CD4-positive, alpha-beta T cell treated with Interleukin-6 for 4 hours (primary cell): ENCODE measurements around the gene MAPRE3.

Experiments used
- DNase-seq: peaks from one replicate; pipeline ENCODE4 v3.0.0-alpha.2; 2020; ENCODE audit warnings: mixed read lengths

The MAPRE3 gene

DNA sequence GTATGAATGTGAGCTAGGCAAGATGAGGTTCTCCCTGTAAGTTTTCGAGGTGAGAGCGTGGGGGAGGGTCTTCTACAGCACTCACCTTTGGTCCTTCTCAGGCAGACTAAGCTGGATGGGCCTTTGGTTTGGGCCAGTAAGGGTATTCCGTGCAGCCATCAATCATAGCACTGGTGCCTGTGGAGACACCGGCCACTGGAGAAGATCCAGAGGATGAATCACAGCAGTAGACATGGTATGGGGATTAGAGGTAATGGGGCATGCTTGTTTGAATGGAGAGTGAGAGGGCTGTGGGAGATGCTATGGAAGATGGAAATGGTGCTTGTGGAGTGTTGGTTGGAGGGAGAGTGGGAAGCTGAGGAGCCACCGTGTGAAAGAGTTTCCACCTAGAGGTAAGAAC lies 16.1 kb downstream of the MAPRE3 start:
- no peak for DNase-seq

DNA sequence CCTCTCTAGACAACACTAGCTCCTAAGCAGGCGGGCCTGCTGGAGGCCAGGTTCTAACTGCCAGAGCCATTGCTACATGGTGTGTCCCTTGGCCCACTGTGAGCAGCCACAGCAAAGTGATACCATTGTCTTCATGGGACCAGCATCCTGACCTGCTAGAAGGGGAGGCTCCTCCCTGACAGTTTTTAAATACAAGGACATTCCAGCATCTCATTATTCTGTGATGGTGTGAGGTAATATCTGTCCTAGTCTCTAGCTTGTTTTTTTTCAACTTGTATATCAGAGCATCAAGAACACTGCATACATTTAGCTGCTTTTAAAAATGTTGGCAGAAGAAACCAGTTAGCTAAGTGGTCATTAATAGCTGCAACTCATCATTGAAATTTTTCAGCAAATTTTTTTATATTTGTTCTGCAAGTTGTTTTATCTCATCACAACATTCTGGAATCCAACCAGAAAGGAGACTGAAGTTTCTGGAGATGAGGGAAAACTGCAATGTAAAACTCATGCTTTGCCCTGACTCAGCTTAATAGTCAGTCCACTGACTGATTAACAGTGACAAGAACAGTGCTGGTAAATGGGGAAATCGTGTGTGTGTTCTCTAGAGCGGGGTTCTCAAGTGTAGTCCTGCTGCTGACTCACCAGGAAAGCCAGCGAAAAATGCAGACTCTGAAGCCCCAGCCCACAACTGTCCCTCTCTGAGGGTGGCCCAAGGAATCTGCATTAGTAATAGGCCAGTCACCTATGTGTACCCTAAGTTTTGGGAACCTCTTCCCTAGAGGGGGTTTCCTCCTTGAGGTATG lies 17.8 kb downstream of the MAPRE3 start:
- DNase-seq: no peak

- no peak for DNase-seq
Observed at GRCh38 chr2:26989156-26989555, 18.7 kb downstream of the MAPRE3 start.

- DNase-seq: no peak
Observed at GRCh38 chr2:26991717-26992116, 21.3 kb downstream of the MAPRE3 start.

- DNase-seq: no peak
Observed at GRCh38 chr2:26993768-26994167, 23.3 kb downstream of the MAPRE3 start.

- no peak for DNase-seq
Observed at GRCh38 chr2:26994983-26995382, 24.5 kb downstream of the MAPRE3 start.

GRCh38 chr2:26997394-26997793 lies 27.0 kb downstream of the MAPRE3 start:
- no peak for DNase-seq

GRCh38 chr2:26998323-26998722 lies 27.9 kb downstream of the MAPRE3 start:
- no peak for DNase-seq

DNA sequence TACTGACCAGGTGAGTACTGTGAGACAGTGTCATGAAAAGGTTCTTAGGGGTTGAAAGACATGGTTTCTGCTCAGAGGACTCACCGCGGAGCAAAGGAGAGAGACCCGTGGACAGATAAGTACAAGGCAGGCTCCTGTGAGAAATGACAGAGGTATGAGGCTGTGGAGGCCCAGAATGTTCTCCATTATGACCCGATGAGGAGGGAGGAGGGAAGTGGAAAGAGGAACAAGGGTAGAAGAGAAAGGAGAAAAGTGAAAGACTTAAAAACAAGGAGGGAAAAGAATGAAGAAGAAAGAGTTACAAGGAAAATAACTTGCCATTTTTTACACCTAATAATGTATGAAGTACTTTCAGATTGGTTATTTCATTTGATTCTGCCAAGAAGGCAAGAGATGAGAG lies 29.8 kb downstream of the MAPRE3 start:
- DNase-seq: no peak

- no peak for DNase-seq
Observed at GRCh38 chr2:27000995-27001394, 30.6 kb downstream of the MAPRE3 start.

- no peak for DNase-seq
Observed at GRCh38 chr2:27001950-27002349, 31.5 kb downstream of the MAPRE3 start.

GRCh38 chr2:27003007-27003406 lies 32.6 kb downstream of the MAPRE3 start:
- no peak for DNase-seq

- no peak for DNase-seq
Observed at GRCh38 chr2:27003857-27004256, 33.4 kb downstream of the MAPRE3 start.

DNA sequence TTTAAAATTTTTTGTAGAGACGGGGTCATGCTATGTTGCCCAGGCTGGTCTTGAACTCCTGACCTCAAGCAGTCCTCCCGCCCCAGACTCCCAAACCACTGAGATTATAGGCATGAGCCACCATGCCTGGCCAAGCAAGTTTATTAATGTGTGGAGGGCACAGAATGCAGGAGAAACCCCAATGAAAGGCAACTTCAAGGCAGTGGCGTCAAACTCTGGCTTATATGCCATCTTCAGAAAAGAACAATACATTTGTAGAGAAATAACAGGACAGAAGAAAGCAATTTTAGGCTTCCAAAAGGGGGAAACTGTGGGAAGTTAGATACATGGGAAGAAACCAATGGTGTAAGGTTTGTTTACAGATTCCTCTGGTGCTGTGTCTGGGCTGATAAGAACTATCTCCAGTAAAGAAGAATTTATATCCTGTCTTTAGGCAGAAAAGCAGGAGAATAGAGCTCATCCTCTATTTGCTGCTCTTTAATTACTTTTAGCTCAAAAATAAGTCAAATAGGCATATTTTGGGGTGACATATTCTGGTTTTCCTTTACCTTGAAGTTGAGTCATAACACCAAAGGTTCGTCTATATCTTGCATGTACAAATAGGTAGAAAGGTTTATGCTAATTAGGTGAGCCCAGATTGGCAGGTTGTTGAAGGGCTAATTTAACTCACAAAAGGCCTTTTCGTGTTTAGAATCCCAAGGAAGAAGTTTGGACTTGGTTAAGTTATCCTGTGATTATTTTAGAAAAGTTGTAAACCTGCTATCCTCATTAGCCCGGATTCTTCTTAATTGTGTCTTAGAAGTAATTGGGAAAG lies 36.4 kb downstream of the MAPRE3 start:
- DNase-seq: no peak

- no peak for DNase-seq
Observed at GRCh38 chr2:27007416-27008374, 37.3 kb downstream of the MAPRE3 start.

DNA sequence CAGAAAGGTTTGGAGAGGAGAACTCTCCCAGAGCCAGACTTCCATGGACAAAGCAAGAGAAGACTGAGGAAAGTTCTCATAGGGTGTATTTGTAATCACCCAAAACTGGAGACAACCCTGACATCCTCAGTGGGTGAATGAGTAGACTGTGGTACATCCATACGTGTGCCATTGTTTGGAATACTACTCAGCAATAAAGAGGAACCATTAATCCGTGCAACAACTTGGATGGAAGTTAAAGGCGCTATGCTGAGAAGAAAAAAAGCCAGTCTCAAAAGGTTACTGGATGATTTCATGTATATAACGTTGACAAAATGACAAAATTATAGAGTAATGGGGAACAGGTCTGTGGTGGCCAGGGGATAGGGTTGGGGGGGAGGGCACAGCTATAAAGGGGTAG lies 38.2 kb downstream of the MAPRE3 start:
- DNase-seq: no peak

DNA sequence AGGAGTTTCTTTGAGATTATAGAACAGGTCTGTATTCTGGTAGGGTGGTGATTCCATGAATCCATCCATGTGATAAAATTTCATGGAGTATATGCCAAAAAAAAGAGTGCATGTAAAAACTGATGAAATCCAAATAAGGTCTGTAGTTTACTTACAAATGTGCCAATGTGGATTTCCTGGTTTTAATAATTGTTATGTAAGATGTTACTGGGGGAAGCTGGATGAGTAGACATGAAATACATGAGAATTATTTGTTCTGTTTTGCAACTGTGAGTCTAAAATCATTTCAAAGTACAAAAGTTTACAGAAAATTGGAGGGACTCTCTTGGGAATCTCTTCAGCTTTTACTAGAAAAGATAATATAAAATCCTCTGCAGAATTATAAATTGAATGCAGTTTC lies 38.6 kb downstream of the MAPRE3 start:
- DNase-seq: no peak

- DNase-seq: no peak
Observed at GRCh38 chr2:27009716-27010115, 39.3 kb downstream of the MAPRE3 start.

DNA sequence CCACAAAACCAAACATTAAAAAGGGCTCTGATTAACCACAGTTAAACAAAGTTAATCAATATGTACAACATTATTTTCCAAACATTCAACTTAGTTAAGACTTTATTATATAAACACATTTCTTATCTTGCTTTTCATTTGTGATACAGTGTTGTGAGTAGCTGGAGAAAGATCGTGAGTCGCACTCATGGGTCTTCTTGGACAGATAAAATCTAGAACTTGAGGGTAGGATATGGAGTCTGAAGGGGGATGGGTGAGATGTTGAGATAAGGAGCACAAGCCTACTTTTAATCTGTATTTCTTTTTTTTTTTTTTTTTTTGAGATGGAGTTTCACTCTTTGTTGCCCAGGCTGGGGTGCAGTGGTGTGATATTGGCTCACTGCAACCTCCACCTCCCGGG lies 39.7 kb downstream of the MAPRE3 start:
- no peak for DNase-seq

GRCh38 chr2:27013738-27014137 lies 43.3 kb downstream of the MAPRE3 start:
- DNase-seq: no peak

DNA sequence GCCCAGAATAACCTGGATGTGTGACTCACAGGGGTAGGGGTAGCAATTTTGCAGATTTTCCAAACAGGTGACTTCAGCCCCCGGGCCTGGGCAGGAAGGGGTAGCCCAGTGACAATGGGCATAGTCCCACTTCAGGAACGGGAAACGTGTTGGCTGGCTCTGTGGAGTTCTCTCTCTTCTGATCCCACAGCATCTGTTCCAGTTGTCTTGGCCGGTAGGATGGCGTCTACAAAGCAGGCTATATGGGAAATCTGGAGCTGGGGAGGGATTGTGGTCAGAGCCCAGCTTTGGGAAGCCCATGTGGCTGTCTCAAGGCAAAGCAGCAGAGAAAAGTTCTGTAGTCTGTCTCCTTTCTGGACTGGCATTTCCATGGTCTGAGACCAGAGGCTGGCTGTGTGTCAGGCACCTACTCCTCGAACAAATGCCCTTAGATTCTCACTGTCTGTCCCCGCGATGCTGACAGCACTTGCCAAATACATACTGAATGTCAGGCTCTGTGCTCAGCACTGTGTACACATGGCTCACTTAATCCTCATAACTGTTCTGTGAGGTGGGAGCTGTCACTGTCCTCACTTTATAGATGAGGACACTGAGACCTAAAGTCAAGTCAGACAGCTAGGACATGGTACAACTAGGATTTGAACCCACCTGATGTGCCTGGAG lies 44.5 kb downstream of the MAPRE3 start:
- DNase-seq: no peak

- DNase-seq: peak; percentile 65
Observed at GRCh38 chr2:27016801-27017325, 46.4 kb downstream of the MAPRE3 start.
